HepG2 (cell line): ENCODE results near the gene ZDHHC14. TPM values are rescaled to one million over a fixed set of nuclear protein-coding genes. Genes with fewer than 3 reads are reported as not detected.

Source experiments
- ATAC-seq: fragments of 200-7000 bp; cut with Tn5 transposase; 3 replicates; pipeline ENCODE4 v1.9.1; 2020; ENCODE audit warnings: mild to moderate bottlenecking, moderate library complexity
- BruUV-seq: library from RNA; stranded (reverse); fragments of 400-500 nt; replicated peaks from 2 replicates; lab custom pipeline; 2021; lab: Mats Ljungman, UMichigan
- CTCF ChIA-PET: fragments of 300-600 bp; formaldehyde crosslinking; extraction: SDS; loops from one replicate; lab custom pipeline; 2021; ENCODE audit warnings: low total read pairs, inconsistent platforms, low intra/inter-chr PET ratio; lab: Yijun Ruan, JAX
- POLR2A ChIA-PET: fragments of 350-600 bp; sonication (Branson Sonifier 250); formaldehyde crosslinking; loops from one replicate; lab custom pipeline; 2020; ENCODE audit warnings: antibody characterized with exemption, inconsistent platforms; lab: Yijun Ruan, JAX
- DNase-seq: peaks from one replicate; pipeline ENCODE4 v3.0.0-alpha.2; 2015; ENCODE audit warnings: low spot score
- FAIRE-seq: peaks from 3 replicates; lab custom pipeline; 2011; peaks lifted over from hg19 to GRCh38; lab: Jason Lieb, UNC
- H2AFZ ChIP-seq: one replicate; pipeline ENCODE4 v1.6.1; 2011; ENCODE audit warnings: low read length, inconsistent platforms
- H3K27ac ChIP-seq: fragments of 300-600 bp; 3 replicates; pipeline ENCODE4 v1.8.0; 2011; ENCODE audit warnings: mixed run types, mild to moderate bottlenecking, mixed read lengths, low read length, inconsistent platforms; ENCODE audit not compliant: insufficient read depth; ENCODE audit errors: extremely low read length
- H3K27me3 ChIP-seq, 2 experiments: fragments of 200-600 bp in 1 of 2; 2 replicates in 1 of 2; 3 replicates in 1 of 2; pipeline versions ENCODE4 v1.6.0 to v1.8.0; 2011; ENCODE audit warnings: low read length in 2 of 2, mild to moderate bottlenecking in 2 of 2, moderate library complexity in 2 of 2, inconsistent platforms in 1 of 2; ENCODE audit not compliant: insufficient read depth in 2 of 2, control insufficient read depth in 1 of 2
- H3K36me3 ChIP-seq, 2 experiments: fragments of 200-600 bp in 1 of 2; replicated peaks in 1 of 2; 2 replicates in 1 of 2; 3 replicates in 1 of 2; pipeline versions ENCODE4 v1.5.1 to v1.8.0; 2011; ENCODE audit warnings: low read length in 2 of 2, inconsistent platforms in 1 of 2; ENCODE audit not compliant: insufficient read depth in 2 of 2, control insufficient read depth in 1 of 2
- H3K4me1 ChIP-seq: 2 replicates; pipeline ENCODE4 v1.5.1; 2012; ENCODE audit warnings: low read length, inconsistent platforms; ENCODE audit not compliant: insufficient read depth
- H3K4me2 ChIP-seq: 2 replicates; pipeline ENCODE4 v1.6.0; 2011; ENCODE audit warnings: low read depth, low read length, inconsistent platforms
- H3K4me3 ChIP-seq, 3 experiments: fragments of 200-600 bp in 1 of 3; sonication (generic), shearing (Covaris generic) in 1 of 3; replicated peaks in 1 of 3; 2 replicates each; pipeline ENCODE4 v1.5.1; 2011 to 2016; ENCODE audit warnings: low read length in 3 of 3, inconsistent platforms in 2 of 3, low read depth in 2 of 3, mild to moderate bottlenecking in 2 of 3, control low read depth in 1 of 3, mixed read lengths in 1 of 3; ENCODE audit not compliant: insufficient read depth in 1 of 3
- H3K79me2 ChIP-seq: one replicate; pipeline ENCODE4 v1.6.1; 2011; ENCODE audit warnings: low read length, inconsistent platforms; ENCODE audit not compliant: insufficient read depth
- H3K9ac ChIP-seq: 2 replicates; pipeline ENCODE4 v1.6.0; 2011; ENCODE audit warnings: mild to moderate bottlenecking, low read depth, low read length, inconsistent platforms; ENCODE audit not compliant: insufficient read depth
- H3K9me3 ChIP-seq: 2 replicates; pipeline ENCODE4 v1.5.1; 2012; ENCODE audit warnings: mild to moderate bottlenecking, low read length
- H4K20me1 ChIP-seq: 2 replicates; pipeline ENCODE4 v1.6.0; 2011; ENCODE audit warnings: inconsistent platforms, mild to moderate bottlenecking, low read length, moderate library complexity; ENCODE audit not compliant: insufficient read depth
- ATAD3A ChIP-seq: sonication (generic); formaldehyde crosslinking; IDR thresholded peaks from 2 replicates; pipeline ENCODE4 v1.4.0; 2020; ENCODE audit warnings: missing genetic modification reagents
- CCDC6 ChIP-seq: sonication (generic); formaldehyde crosslinking; IDR thresholded peaks from 2 replicates; pipeline ENCODE4 v1.8.1; 2022; ENCODE audit warnings: mild to moderate bottlenecking, missing genetic modification reagents, moderate library complexity
- CHD2 ChIP-seq: IDR thresholded peaks from 2 replicates; pipeline ENCODE4 v1.6.1; 2011; ENCODE audit warnings: low read depth, low read length, improper control_type of control experiment
- ELF3 ChIP-seq: IDR thresholded peaks from 2 replicates; pipeline ENCODE4 v1.6.1; 2016; ENCODE audit warnings: missing genetic modification reagents, missing compliant biosample characterization
- FOXA1 ChIP-seq, 2 experiments: fragments of 450-650 bp in 1 of 2; sonication (generic) in 1 of 2; formaldehyde crosslinking in 1 of 2; IDR thresholded peaks; 2 replicates each; pipeline versions ENCODE4 v1.4.0 to v1.6.1; 2016 to 2020; ENCODE audit warnings: missing genetic modification reagents in 1 of 2
- FOXJ3 ChIP-seq: sonication (generic); formaldehyde crosslinking; IDR thresholded peaks from 2 replicates; pipeline ENCODE4 v1.4.0; 2020; ENCODE audit warnings: missing genetic modification reagents, mild to moderate bottlenecking, borderline replicate concordance
- KDM2A ChIP-seq: sonication (generic); formaldehyde crosslinking; IDR thresholded peaks from 2 replicates; pipeline ENCODE4 v1.4.0; 2020; ENCODE audit warnings: low read depth, missing genetic modification reagents, borderline replicate concordance
- KDM3A ChIP-seq: IDR thresholded peaks from 2 replicates; pipeline ENCODE4 v1.6.1; 2018; ENCODE audit warnings: low read depth, missing compliant biosample characterization
- KLF9 ChIP-seq: IDR thresholded peaks from 2 replicates; pipeline ENCODE4 v1.6.1; 2016; ENCODE audit warnings: low read depth
- NFYC ChIP-seq: IDR thresholded peaks from 2 replicates; pipeline ENCODE4 v1.6.1; 2016; ENCODE audit warnings: missing genetic modification reagents, missing compliant biosample characterization
- TBX3 ChIP-seq: fragments of 450-650 bp; IDR thresholded peaks from 2 replicates; pipeline ENCODE4 v1.6.1; 2017; ENCODE audit warnings: antibody characterized with exemption, mild to moderate bottlenecking, inconsistent platforms, borderline replicate concordance
- ZFP90 ChIP-seq: sonication (generic); formaldehyde crosslinking; IDR thresholded peaks from 2 replicates; pipeline ENCODE4 v1.8.0; 2022; ENCODE audit warnings: missing genetic modification reagents, mild to moderate bottlenecking, inconsistent platforms, borderline replicate concordance
- ZNF251 ChIP-seq: sonication (generic); formaldehyde crosslinking; IDR thresholded peaks from 2 replicates; pipeline ENCODE4 v1.9.0; 2021; ENCODE audit warnings: mild to moderate bottlenecking, missing genetic modification reagents
- ZNF282 ChIP-seq: fragments of 450-650 bp; IDR thresholded peaks from 2 replicates; pipeline ENCODE4 v1.6.1; 2018; ENCODE audit not compliant: partially characterized antibody
- ZSCAN20 ChIP-seq: sonication (generic); formaldehyde crosslinking; IDR thresholded peaks from 2 replicates; pipeline ENCODE4 v1.4.0; 2020; ENCODE audit warnings: missing genetic modification reagents, mild to moderate bottlenecking, borderline replicate concordance
- ZZZ3 ChIP-seq: sonication (generic); formaldehyde crosslinking; IDR thresholded peaks from 2 replicates; pipeline ENCODE4 v1.4.0; 2020; ENCODE audit warnings: missing genetic modification reagents, mild to moderate bottlenecking, borderline replicate concordance
- WGBS: methylation state at CpG from one replicate; pipeline ENCODE4 v1.1.6; 2017; ENCODE audit warnings: low lambda C conversion rate; 5-methylcytosine and 5-hydroxymethylcytosine counted together
- in situ Hi-C: cut with HindIII; loops from 2 replicates; pipeline ENCODE4 v1.10.0; 2017; ENCODE audit warnings: low pct_unique_long_range_greater_than_20kb; ENCODE audit not compliant: extremely low pct_ligation_motif_present
- intact Hi-C: fragments of 100-400 bp; cut with micrococcal nuclease; formaldehyde crosslinking; loops from one replicate; pipeline ENCODE4 v1.10.0; 2022; ENCODE audit not compliant: unreplicated experiment
- polyA plus RNA-seq, 8 experiments: library from polyadenylated mRNA; depleted of rRNA in 3 of 8; stranded (reverse) in 7 of 8; unstranded in 1 of 8; fragments of >200 nt; fragmentation: Illumina TruSeq in 4 of 8; extraction: Trizol in 4 of 8; gene quantifications; 2 replicates each; pipeline versions ENCODE4 v1.2.1 to v1.2.3, GENCODE V29; 2011 to 2016; ENCODE audit warnings: low read depth in 4 of 8, missing spikeins in 1 of 8, mixed read lengths in 1 of 8; ENCODE audit not compliant: insufficient read depth in 1 of 8
- total RNA-seq, 5 experiments: library from RNA; depleted of rRNA; stranded (reverse); fragments of >200 nt; fragmentation: Illumina TruSeq; extraction: Trizol; gene quantifications; 2 replicates each; pipeline ENCODE4 v1.2.3, GENCODE V29; 2016; ENCODE audit warnings: low read depth in 1 of 5
- TF ChIP-seq, protein P1 (sequence below): sonication (generic); formaldehyde crosslinking; IDR thresholded peaks from 2 replicates; pipeline ENCODE4 v1.5.1; 2020; ENCODE audit warnings: missing genetic modification reagents, mild to moderate bottlenecking, borderline replicate concordance
- TF ChIP-seq, protein P2 (sequence below): sonication (generic); formaldehyde crosslinking; IDR thresholded peaks from 2 replicates; pipeline ENCODE4 v1.8.1; 2022; ENCODE audit warnings: mild to moderate bottlenecking, missing genetic modification reagents

The ZDHHC14 gene
- total and polyA plus RNA-seq, 2 of the 13 experiments (the other 11 are each of a cell fraction or from before 2014, with no cell fraction given) = 3.7 to 9.5 TPM

DNA sequence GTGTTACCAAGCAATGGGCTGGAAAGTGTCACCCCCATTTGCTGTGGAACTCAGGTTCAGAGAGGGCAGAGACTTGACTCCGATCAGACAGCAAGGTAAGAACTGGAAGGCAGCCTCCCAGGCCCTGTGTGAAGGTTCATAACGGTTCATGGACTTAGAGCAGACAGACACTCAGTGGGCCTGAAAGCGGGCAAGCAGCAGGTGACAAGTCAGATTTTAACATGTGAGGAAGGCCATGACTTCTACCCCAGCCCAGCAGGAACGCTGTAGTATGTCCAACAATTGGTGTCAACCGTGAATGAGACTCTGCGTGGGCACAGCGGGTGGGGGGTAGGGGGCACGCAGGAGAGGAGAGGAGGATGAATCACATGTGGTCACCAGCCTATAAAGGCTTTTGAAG, 224.5 kb downstream of the ZDHHC14 start:
- in situ Hi-C loops (no loop called here), intact Hi-C loops (no loop called here)
- CTCF ChIA-PET = no interaction called here
- Histone ChIP-seq H3K27ac (no peak overlapping the region), H3K36me3 (no peaks in the 10 kb centered on the region), H3K79me2 (no peaks in the 10 kb centered on the region), H3K9me3 (no peaks in the 10 kb centered on the region), H2AFZ (no peak overlapping the region), H4K20me1 (no peaks in the 10 kb centered on the region), H3K9ac (no peak overlapping the region), H3K4me3 (no peak overlapping the region), H3K4me1 (peaks cover 12% of the 10 kb centered on the region; the same call in 1 of the 2 replicates), H3K4me2 (no peak overlapping the region), H3K27me3 (no peaks in the 10 kb centered on the region)
- TF ChIP-seq, protein P1, sequence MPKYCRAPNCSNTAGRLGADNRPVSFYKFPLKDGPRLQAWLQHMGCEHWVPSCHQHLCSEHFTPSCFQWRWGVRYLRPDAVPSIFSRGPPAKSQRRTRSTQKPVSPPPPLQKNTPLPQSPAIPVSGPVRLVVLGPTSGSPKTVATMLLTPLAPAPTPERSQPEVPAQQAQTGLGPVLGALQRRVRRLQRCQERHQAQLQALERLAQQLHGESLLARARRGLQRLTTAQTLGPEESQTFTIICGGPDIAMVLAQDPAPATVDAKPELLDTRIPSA = no peak
- TF ChIP-seq FOXA1 (IDR thresholded peaks at IDR 0.05) (no peak), FOXA1 (CRISPR knock-in tag; IDR thresholded peaks at IDR 0.05) (no peak), ZNF251 (CRISPR knock-in tag) (no peak), KDM3A (CRISPR knock-in tag) (no peak), FOXJ3 (CRISPR knock-in tag) (no peak), KDM2A (CRISPR knock-in tag) (no peak), ZNF282 (no peak), CHD2 (no peak), ZFP90 (no peak), KLF9 (CRISPR knock-in tag) (no peak), NFYC (CRISPR knock-in tag) (no peak), ATAD3A (no peak), CCDC6 (no peak), ELF3 (no peak), ZSCAN20 (CRISPR knock-in tag) (no peak), TBX3 (no peak), ZZZ3 (CRISPR knock-in tag) (no peak)
- TF ChIP-seq, protein P2, sequence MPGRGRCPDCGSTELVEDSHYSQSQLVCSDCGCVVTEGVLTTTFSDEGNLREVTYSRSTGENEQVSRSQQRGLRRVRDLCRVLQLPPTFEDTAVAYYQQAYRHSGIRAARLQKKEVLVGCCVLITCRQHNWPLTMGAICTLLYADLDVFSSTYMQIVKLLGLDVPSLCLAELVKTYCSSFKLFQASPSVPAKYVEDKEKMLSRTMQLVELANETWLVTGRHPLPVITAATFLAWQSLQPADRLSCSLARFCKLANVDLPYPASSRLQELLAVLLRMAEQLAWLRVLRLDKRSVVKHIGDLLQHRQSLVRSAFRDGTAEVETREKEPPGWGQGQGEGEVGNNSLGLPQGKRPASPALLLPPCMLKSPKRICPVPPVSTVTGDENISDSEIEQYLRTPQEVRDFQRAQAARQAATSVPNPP (CRISPR knock-in tag) = no peak
- no peak for ATAC-seq
- 87% methylated on average over 8 of the region's 8 CpGs for WGBS
- POLR2A ChIA-PET = no interaction called here
- BruUV-seq = no TSS peak
- DNase-seq = no peak
- FAIRE-seq = no peak
